ENCODE data around the gene PHOSPHO1.

PHOSPHO1 gene

DNA sequence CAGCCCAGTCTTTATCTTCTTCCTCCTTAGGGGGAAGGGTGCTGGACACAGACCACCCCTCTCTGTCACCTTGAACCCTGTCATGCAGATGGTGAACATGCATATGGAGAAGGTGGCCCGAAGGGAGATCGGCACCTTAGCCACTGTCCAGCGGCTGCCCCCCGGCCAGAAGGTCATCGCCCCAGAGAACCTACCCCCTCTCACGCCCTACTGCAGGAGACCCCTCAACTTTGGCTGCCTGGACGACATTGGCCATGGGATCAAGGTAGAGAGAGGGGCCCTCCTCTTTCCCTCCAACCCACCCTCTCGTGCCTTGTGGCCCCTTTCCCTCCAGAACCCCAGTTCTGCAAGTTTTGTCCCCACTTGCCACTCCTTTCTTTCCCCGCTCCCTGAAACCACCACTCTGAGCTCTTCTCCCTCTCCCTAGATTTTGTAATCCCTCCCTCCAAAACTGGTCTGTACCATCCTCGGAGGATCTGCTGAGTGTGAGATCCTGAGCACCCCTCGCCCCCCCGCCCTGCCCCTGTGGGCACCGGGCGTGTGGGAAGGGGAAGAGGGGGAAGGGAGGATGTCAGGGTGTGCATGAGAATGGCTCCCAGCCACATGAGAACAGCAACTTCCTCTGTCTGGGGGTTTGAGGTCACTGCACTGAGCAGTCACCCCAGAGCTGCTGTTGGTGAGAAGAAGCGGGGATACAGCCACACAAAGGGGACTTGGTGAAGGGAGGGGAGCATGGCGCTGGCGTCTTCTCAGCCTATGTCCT is 12.8 kb downstream of the PHOSPHO1 start:
- DNase-seq: no peak

GRCh38 chr17:49216953-49217650 is 13.5 kb downstream of the PHOSPHO1 start:
- DNase-seq: no peak

- DNase-seq: no peak
Measured at GRCh38 chr17:49216482-49216881, 14.1 kb downstream of the PHOSPHO1 start.

DNA sequence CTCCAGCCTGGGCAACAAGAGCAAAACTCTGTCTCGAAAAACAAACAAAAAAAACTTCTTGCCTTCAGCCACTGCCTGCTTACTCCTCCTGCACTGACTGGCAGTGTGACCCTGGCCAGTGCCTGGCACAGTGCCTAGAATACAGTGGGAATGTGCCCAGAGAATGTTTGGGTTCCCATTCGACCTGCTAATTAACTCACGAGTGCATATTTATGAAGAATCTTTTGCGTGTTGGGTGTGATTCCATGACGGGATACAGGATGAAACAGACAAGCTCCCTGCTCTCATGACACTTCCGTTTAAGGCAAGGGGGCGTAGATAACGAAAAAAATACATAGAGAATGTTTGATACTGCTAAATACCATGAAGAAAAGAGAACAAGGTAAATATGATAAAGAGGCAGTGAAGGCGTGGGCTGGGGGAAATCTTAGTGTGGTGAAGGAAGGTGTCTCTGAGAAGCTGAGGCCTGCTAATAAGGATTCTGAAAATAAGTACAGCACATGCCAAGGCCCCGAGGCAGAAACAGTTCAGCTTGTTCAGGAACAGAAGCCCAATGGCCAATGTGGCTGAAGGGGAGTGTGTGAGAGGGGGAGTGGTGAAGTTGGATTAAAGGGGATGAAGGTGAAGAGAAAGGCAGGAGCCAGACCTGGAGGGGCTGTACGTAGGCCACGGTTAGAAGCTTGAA is 15.8 kb downstream of the PHOSPHO1 start:
- DNase-seq: no peak

GRCh38 chr17:49213847-49214246 is 16.7 kb downstream of the PHOSPHO1 start:
- no peak for DNase-seq

GRCh38 chr17:49213399-49213798 is 17.2 kb downstream of the PHOSPHO1 start:
- no peak for DNase-seq

DNA sequence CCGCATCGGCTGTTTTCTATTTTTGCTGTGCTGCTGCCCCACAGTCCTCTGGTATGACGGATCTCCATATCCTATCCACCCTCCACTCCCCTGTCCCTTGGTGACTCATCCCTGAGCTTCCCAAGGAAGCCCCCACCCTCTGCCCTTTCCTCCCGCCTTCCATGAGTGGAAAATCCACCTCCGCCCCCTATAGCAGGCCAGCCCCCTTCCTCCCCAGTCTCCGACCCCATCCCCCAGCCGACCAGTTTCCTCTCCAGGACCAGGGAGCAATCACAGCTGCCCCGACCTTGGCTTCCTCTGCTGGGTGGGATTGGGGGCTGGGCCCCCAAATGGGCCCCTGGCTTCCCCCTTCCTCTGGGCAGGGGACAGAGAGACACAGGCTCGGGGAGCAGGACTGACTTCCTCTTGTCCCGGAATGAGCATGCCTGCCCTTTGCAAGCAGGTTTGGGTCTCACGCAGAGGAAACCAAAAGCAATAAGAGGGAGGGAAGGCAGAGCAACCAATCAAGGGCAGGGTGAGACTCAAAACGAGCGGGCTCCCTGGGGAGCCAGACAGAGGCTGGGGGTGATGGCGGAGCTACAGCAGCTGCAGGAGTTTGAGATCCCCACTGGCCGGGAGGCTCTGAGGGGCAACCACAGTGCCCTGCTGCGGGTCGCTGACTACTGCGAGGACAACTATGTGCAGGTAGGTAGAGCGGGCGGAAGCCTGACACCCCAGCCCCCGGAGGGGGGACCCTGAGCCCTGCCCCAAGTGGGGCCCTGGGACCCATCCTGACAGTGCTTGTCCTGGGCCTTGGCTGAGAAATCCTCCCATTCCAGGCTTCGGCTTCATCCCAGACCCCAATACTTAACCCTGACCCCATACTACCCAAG is 20.2 kb downstream of the PHOSPHO1 start, which contains the start of the genes ABI3 and GNGT2:
Gene ABI3, plus strand, starts transcription at position 550 of the 872 bp plus-strand sequence. Its CDS starts 18 bp downstream, at position 568.
Gene GNGT2, minus strand, starts transcription at position 417 of the 872 bp plus-strand sequence. CDS start 3,152 bp downstream, outside the sequence.
- DNase-seq: no peak

DNA sequence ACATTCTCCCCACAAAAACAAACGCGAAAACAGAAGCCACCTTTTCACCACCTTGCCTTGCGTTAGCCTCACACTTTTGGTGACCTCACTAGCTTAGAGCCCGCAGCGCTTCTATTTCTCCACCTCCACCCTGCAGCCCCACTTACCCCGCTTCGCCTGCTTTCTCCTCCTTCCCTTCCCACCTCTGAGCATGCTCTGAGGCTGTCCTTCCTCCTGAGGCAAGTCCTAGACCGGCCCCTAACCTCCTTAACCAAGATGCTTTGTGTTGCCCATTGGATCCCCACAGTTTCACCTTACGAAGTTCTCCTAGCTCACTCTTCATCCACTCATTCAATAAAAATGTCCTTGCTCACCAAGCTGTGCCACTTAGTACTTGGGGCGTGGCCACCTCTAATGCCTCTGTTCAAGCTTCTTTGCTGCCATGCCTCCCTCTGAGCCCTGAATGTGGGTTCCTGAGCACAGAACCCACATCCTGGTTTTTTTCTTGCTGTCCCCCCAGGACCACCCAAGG is 21.5 kb downstream of the PHOSPHO1 start:
- no peak for DNase-seq

DNA sequence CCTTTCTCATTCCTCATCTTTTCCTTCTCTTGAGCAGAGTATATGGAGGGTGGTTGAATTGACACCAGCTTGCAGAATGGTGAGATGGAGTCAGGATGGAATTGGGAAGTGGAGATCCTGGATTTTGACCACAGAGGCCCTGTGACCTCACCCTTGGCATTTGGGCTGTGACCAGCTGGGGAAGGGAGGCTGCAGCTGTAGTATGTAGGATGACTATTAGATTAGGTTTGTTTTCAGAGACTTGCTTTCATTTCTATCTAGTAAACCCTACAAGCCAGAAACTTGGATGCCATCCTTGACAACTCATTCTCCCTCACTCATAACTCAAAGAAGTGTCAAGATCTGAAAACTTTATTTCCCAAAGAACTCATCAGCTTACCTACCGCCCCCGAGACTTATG is 26.1 kb downstream of the PHOSPHO1 start:
- DNase-seq: no peak

DNA sequence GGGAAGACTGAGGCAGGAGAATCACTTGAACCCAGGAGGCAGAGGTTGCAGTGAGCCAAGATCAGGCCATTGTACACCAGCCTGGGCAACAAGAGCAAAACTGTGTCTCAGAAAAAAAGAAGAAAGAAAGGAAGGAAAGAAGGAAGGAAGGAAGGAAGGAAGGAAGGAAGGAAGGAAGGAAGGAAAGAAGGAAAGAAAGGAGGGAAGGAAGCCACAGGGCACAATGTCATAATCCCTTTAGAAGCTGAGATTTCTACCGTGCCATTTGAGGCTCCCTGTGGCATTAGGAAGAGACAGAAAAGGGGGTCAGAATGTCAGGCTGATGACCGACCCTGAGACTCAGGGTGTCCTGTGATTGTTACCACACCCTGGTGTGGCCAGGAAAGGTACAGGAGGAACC is 26.8 kb downstream of the PHOSPHO1 start:
- DNase-seq: no peak

- DNase-seq: no peak
Measured at GRCh38 chr17:49201481-49201927, 29.1 kb downstream of the PHOSPHO1 start.

- DNase-seq: no peak
Measured at GRCh38 chr17:49200423-49201083, 30.0 kb downstream of the PHOSPHO1 start.

GRCh38 chr17:49198211-49198610 is 32.4 kb downstream of the PHOSPHO1 start:
- no peak for DNase-seq

- no peak for DNase-seq
Measured at GRCh38 chr17:49197346-49197998, 33.1 kb downstream of the PHOSPHO1 start.

DNA sequence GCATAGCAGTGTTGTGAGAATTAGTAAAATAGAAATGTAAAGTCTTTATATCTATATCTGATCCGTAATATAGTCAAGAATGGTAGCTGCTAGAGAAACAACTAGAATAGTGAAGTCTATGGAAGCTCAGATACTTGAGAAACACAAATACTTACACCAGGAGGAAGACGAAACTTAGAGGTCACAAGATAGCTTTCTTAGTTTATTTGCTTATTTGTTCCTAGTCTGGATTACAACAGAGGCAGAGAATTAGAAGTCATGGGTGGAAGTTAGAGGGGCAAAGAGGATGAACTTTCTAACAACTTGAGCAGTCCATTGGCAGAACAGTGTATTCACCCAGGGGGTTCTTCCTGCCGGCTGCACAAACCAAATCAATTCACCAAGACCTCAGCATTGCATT is 34.1 kb downstream of the PHOSPHO1 start:
- DNase-seq: no peak

DNA sequence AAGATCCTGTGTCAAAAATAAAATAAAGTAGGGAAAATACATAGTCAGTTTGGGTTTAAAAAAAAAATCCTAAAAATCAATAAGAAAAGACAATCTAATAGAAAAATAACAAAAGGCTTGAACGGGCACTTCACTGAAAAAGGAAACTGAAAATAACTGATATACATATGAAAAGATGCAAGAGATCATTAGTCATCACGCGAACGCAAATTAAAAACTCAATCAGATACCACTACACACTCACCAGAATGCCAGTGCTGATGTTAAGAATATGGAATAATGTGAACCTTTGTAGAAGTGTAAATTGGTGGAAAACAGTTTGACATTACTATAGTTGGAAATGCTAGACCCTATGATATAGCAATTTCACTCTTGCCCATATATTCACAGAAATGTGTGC is 34.8 kb downstream of the PHOSPHO1 start:
- DNase-seq: no peak

DNA sequence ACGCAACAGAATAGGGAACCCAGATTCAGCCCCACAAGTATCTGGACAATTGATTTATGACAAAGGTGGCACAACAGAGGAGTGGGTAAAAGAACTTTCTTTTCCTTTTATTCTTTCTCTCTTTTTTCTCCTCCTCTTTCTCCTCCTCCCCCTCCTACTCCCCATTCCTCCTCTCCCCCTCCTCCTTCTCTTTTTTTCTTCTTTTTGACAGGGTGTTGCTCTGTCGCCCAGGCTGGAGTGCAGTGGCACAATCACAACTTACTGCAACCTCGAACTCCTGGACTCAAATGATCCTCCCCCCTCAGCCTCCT is 36.3 kb downstream of the PHOSPHO1 start:
- no peak for DNase-seq

DNA sequence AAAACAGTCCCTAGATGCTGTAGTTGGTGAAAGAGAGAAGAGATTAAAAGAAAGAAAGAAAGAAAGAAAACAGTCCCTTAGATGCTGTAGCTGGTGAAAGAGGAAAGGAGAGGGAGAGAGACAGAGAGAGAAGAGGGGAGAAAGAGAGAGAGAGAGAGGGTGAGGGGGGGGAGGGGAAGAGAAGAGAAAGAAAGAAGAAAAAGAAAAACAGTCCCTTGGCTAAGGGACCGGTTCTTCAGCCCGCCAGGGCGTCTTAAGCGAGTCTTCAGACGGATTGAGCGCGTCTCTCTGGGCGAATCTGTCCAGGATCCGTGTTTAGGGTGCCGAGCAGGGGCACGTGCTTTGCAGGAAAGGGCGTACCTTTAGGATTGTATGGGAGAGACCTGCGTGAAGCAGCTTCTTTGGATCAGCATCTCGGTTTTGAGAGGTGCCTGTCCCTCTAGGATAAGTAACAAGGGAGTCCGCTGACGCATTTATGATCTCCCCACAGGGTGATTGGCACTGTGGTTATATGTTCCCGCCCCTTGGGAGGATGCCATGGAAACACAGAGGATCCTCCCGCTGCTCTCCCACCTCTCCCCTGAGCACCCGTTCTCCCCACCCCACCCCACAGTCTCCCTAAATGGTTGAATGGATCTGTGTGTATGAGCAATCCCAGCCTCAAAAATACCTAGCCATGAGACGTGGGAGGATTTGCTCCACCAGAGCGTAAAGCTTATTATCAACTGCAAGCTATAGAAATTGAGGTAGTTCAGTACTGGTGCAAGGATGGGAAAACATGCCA is 36.9 kb downstream of the PHOSPHO1 start:
- peak; percentile 13 for DNase-seq

DNA sequence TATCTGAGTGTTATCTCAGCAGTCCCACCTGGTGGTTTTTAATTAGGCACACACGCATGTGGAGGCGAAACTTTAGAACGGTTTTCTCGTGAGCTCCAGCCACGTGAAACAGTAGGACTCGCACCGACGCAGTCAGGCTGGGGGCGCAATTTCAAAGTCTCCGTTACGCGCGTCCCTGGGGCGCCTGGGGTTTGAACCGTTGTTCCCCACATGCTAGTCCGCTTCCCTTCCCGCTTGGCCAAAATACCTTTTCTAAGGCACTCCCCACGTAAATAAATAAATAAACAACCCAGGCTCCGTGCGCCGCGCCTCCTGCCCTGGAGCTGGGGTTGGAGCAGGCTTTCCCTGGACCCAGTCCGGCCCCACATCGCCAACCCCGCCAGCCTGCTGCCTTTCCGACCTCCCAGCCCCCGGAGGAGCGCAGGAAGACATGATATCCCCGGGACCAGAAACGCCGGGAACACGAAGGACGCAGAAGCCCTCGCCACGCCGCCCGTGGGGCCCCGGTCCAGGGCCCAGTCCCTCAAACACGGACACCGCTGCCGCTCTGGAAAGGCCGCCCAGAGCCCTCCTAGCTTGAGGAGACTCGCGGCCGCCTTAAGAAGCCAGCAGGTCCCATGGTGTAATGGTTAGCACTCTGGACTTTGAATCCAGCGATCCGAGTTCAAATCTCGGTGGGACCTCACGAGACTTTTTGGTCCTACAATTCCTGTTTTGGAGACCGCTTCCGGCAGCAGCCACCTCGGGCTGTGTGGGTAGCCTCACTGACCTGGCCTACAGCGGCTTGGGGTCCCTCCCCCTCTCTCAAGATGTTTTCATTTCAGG is 38.5 kb downstream of the PHOSPHO1 start:
- DNase-seq: peak; percentile 92
